H1 (cell line): ENCODE measurements around the gene PTPN18.

ENCODE experiments used
- CHD1 ChIP-seq: IDR thresholded peaks from 2 replicates; pipeline ENCODE4 v1.6.1; 2012; ENCODE audit warnings: low read depth, low read length, improper control_type of control experiment
- CREB1 ChIP-seq: IDR thresholded peaks from 2 replicates; pipeline ENCODE4 v1.6.1; 2012; ENCODE audit warnings: inconsistent platforms
- EZH2 ChIP-seq: fragments of 200-600 bp; sonication (generic); IDR thresholded peaks from 2 replicates; pipeline ENCODE4 v1.7.1; 2012; ENCODE audit warnings: low read depth, mild to moderate bottlenecking, moderate library complexity, low read length, inconsistent platforms; ENCODE audit not compliant: severe bottlenecking
- JUN ChIP-seq: IDR thresholded peaks from 2 replicates; pipeline ENCODE4 v1.6.1; 2011; ENCODE audit warnings: low read depth, mild to moderate bottlenecking, improper control_type of control experiment, low read length
- KDM1A ChIP-seq: fragments of 200-600, 300-600 bp; sonication (generic); IDR thresholded peaks from 2 replicates; pipeline ENCODE4 v1.7.1; 2016; ENCODE audit warnings: mild to moderate bottlenecking, low read length, borderline replicate concordance
- MAX ChIP-seq: IDR thresholded peaks from 2 replicates; pipeline ENCODE4 v1.6.1; 2012; ENCODE audit warnings: inconsistent platforms
- NRF1 ChIP-seq: IDR thresholded peaks from 2 replicates; pipeline ENCODE4 v1.6.1; 2011; ENCODE audit warnings: mild to moderate bottlenecking, low read depth, low read length, improper control_type of control experiment
- TF ChIP-seq, protein P1 (sequence below): IDR thresholded peaks from 2 replicates; pipeline ENCODE4 v1.6.1; 2011; ENCODE audit warnings: low read length, improper control_type of control experiment
- TF ChIP-seq, protein P2 (sequence below), 3 experiments: IDR thresholded peaks; 1 replicate in 2 of 3; 2 replicates in 1 of 3; pipeline versions ENCODE4 v1.5.1 to v1.6.1; 2011; ENCODE audit warnings: low read length in 3 of 3, mild to moderate bottlenecking in 3 of 3, inconsistent platforms in 2 of 3, low read depth in 1 of 3, moderate library complexity in 1 of 3; ENCODE audit not compliant: insufficient read depth in 1 of 3; ENCODE audit errors: control extremely low read depth in 1 of 3

DNA sequence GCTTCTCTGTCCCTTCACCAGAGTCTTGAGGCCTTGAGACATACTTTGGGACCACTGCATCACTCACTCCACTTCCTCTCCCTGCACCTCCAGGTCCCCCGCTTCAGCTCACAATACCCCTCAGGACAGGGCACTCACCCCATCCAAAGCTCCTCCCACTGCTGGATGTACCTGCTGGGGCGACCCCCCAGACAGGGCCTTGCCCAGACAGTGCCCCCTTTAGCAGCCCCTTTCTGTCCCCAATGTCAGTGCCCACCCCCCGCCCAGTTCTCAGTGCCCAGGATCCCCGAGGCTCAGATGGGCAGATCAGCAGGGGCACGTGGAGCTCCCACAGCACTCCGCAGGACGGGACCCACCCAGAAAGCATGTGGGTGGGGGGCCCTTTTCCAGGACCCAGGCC lies 37.0 kb upstream of the PTPN18 start:
- TF ChIP-seq MAX, result no peak
- no peak for TF ChIP-seq CHD1
- no peak for TF ChIP-seq EZH2
- TF ChIP-seq NRF1, result no peak
- no peak for TF ChIP-seq KDM1A
- no peak for TF ChIP-seq CREB1
- TF ChIP-seq, protein P1, sequence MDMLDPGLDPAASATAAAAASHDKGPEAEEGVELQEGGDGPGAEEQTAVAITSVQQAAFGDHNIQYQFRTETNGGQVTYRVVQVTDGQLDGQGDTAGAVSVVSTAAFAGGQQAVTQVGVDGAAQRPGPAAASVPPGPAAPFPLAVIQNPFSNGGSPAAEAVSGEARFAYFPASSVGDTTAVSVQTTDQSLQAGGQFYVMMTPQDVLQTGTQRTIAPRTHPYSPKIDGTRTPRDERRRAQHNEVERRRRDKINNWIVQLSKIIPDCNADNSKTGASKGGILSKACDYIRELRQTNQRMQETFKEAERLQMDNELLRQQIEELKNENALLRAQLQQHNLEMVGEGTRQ, result no peak
- no peak for TF ChIP-seq JUN
- TF ChIP-seq, protein P2, sequence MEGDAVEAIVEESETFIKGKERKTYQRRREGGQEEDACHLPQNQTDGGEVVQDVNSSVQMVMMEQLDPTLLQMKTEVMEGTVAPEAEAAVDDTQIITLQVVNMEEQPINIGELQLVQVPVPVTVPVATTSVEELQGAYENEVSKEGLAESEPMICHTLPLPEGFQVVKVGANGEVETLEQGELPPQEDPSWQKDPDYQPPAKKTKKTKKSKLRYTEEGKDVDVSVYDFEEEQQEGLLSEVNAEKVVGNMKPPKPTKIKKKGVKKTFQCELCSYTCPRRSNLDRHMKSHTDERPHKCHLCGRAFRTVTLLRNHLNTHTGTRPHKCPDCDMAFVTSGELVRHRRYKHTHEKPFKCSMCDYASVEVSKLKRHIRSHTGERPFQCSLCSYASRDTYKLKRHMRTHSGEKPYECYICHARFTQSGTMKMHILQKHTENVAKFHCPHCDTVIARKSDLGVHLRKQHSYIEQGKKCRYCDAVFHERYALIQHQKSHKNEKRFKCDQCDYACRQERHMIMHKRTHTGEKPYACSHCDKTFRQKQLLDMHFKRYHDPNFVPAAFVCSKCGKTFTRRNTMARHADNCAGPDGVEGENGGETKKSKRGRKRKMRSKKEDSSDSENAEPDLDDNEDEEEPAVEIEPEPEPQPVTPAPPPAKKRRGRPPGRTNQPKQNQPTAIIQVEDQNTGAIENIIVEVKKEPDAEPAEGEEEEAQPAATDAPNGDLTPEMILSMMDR (IDR thresholded peaks at IDR 0.05; ENCODE audit: control extremely low read depth in 1 of 3, insufficient read depth in 1 of 3, low read depth in 1 of 3, low read length in 3 of 3), result no peak
